Right ventricle myocardium superior (tissue), 1 donor: ENCODE data around the gene GNPDA1. TPM values are rescaled to one million over a fixed set of nuclear protein-coding genes. Genes with fewer than 3 reads are reported as not detected.
A peak's percentile ranks its signal among the peaks of the same experiment; 100 is the strongest.
"Not testable (repeated sequence)": the region's sequence is repeated elsewhere in the genome, so short reads cannot be mapped to it uniquely, and the experiment has no call there.

Source experiments
- ATAC-seq: fragments of 200-7000 bp; cut with Tn5 transposase; one replicate; pipeline ENCODE4 v1.9.1; 2020; ENCODE audit warnings: mild to moderate bottlenecking; ENCODE audit not compliant: poor library complexity
- DNase-seq: peaks from one replicate; pipeline ENCODE4 v3.0.0-alpha.2; 2020
- intact Hi-C: fragments of 100-400 bp; cut with DNase I; formaldehyde crosslinking; loops from one replicate; pipeline ENCODE4 v1.11.2; 2022
- long read RNA-seq: library from polyadenylated mRNA; unstranded; transcript quantifications from one replicate; pipeline ENCODE4 v2.0.0, GENCODE V29; 2021
- total RNA-seq: library from RNA; stranded (reverse); fragmentation: NEBNext Ultra II Directional; extraction: Animal tissue kit (Norgen Biotek cat#: 25700); gene quantifications from one replicate; pipeline ENCODE4 v1.2.1, GENCODE V29; 2021
- donor health status: DM: no; HTN: yes; CAD: no; lungs with severe emphysema.

GNPDA1 gene
- 22.7 TPM for total RNA-seq
- long read RNA-seq, transcript GNPDA1-210 (6 exons, 2,980 nt), result minor isoform, 8 of 79 reads
- long read RNA-seq, transcript GNPDA1-201 (7 exons, 2,273 nt), result major isoform, 65 of 79 reads
- long read RNA-seq, partial matches to known transcripts, result 0 of 79 reads
- long read RNA-seq, other reads (novel, unspliced or antisense), result 6 of 79 reads

- DNase-seq, result peak; percentile 91
- ATAC-seq, result peak; percentile 95
- intact Hi-C loops, result loop anchor here (5.0 kb wide), 2 partner anchors 94 to 129 kb away; partner anchors contain the start of gene NDFIP1
These were observed at the start of gene GNPDA1 for GRCh38 chr5:142012792-142013388. TSS of gene GNPDA1 (minus strand) at chr5:142013027. CDS start at chr5:142012035, 992 bp downstream.

GRCh38 chr5:142059304-142059940 lies 46.6 kb upstream of the GNPDA1 start:
- intact Hi-C loops, result no loop called here

GRCh38 chr5:142057697-142058056 lies 44.9 kb upstream of the GNPDA1 start:
- DNase-seq, result no peak
- intact Hi-C loops, result no loop called here
- no peak for ATAC-seq

More at GRCh38 chr5:142059304-142059940, 46.6 kb upstream of the GNPDA1 start:
- no peak for DNase-seq
- peak; percentile 59 for ATAC-seq

GRCh38 chr5:142056816-142057696 lies 44.2 kb upstream of the GNPDA1 start:
- intact Hi-C loops, result no loop called here
- DNase-seq, result no peak
- no peak for ATAC-seq

GRCh38 chr5:142055301-142055700 lies 42.5 kb upstream of the GNPDA1 start:
- intact Hi-C loops, result no loop called here

GRCh38 chr5:142053426-142054151 lies 40.8 kb upstream of the GNPDA1 start:
- ATAC-seq, result peak; percentile 90
- DNase-seq, result peak; percentile 55
- intact Hi-C loops, result no loop called here

More at GRCh38 chr5:142055301-142055700, 42.5 kb upstream of the GNPDA1 start:
- ATAC-seq (no peak), DNase-seq (no peak)

- DNase-seq, intact Hi-C loops, ATAC-seq: not testable (repeated sequence)
These were observed 39.2 kb upstream of the GNPDA1 start for GRCh38 chr5:142052026-142052425.

- no peak for ATAC-seq
These were observed 35.4 kb upstream of the GNPDA1 start for GRCh38 chr5:142048272-142048671.

GRCh38 chr5:142046191-142046590 lies 33.4 kb upstream of the GNPDA1 start:
- intact Hi-C loops, result no loop called here
- no peak for DNase-seq
- peak; percentile 71 for ATAC-seq

More at GRCh38 chr5:142048272-142048671, 35.4 kb upstream of the GNPDA1 start:
- no peak for DNase-seq
- intact Hi-C loops, result no loop called here

GRCh38 chr5:142040881-142041280 lies 28.1 kb upstream of the GNPDA1 start:
- DNase-seq, intact Hi-C loops, ATAC-seq: not testable (repeated sequence)

- no peak for ATAC-seq
- no peak for DNase-seq
- intact Hi-C loops, result no loop called here
These were observed 27.5 kb upstream of the GNPDA1 start for GRCh38 chr5:142040285-142040684.

- no peak for DNase-seq
- intact Hi-C loops, result no loop called here
These were observed 25.9 kb upstream of the GNPDA1 start for GRCh38 chr5:142038735-142039134.

GRCh38 chr5:142037599-142037998 lies 24.8 kb upstream of the GNPDA1 start:
- intact Hi-C loops, ATAC-seq, DNase-seq: not testable (repeated sequence)

More at GRCh38 chr5:142038735-142039134, 25.9 kb upstream of the GNPDA1 start:
- ATAC-seq, result no peak

GRCh38 chr5:142036918-142037317 lies 24.1 kb upstream of the GNPDA1 start:
- no peak for ATAC-seq
- DNase-seq, result no peak
- intact Hi-C loops, result no loop called here

GRCh38 chr5:142034994-142035393 lies 22.2 kb upstream of the GNPDA1 start:
- intact Hi-C loops, result no loop called here
- ATAC-seq, result no peak
- DNase-seq, result no peak

- ATAC-seq, intact Hi-C loops, DNase-seq: not testable (repeated sequence)
These were observed 21.1 kb upstream of the GNPDA1 start for GRCh38 chr5:142033632-142034567.
